Aorta (tissue), 5 donors: ENCODE measurements around the gene NACC2. TPM values are rescaled to one million over a fixed set of nuclear protein-coding genes. Genes with fewer than 3 reads are reported as not detected.

ENCODE experiments used
- ATAC-seq: fragments of 200-7000 bp; cut with Tn5 transposase; one replicate; pipeline ENCODE4 v1.9.1; 2022; ENCODE audit warnings: moderate library complexity; ENCODE audit not compliant: low FRiP score
- DNase-seq, 2 donors: peaks; one replicate each; pipeline ENCODE4 v3.0.0-alpha.2; 2020
- H3K27ac ChIP-seq, 2 donors: one replicate each; pipeline ENCODE4 v1.5.1; 2013; ENCODE audit warnings: low read length in 2 of 2, mild to moderate bottlenecking in 2 of 2, moderate library complexity in 2 of 2, control low read depth in 1 of 2, inconsistent platforms in 1 of 2, low read depth in 1 of 2
- H3K27me3 ChIP-seq, 2 donors: one replicate each; pipeline ENCODE4 v1.6.1; 2013; ENCODE audit warnings: control low read depth in 1 of 2, low read length in 1 of 2, mild to moderate bottlenecking in 1 of 2, moderate library complexity in 1 of 2; ENCODE audit not compliant: insufficient read depth in 2 of 2, control insufficient read depth in 1 of 2
- H3K36me3 ChIP-seq, 2 donors: one replicate each; pipeline ENCODE4 v1.6.1; 2013; ENCODE audit warnings: control low read depth in 1 of 2, low read length in 1 of 2, mild to moderate bottlenecking in 1 of 2; ENCODE audit not compliant: insufficient read depth in 2 of 2, control insufficient read depth in 1 of 2
- H3K4me1 ChIP-seq, 2 donors: one replicate each; pipeline ENCODE4 v1.6.1; 2013; ENCODE audit warnings: low read length in 2 of 2, control low read depth in 1 of 2, mild to moderate bottlenecking in 1 of 2, moderate library complexity in 1 of 2; ENCODE audit not compliant: insufficient read depth in 2 of 2, control insufficient read depth in 1 of 2
- H3K4me3 ChIP-seq, 2 donors: one replicate each; pipeline ENCODE4 v1.5.1; 2013; ENCODE audit warnings: low read length in 2 of 2, control low read depth in 1 of 2, mild to moderate bottlenecking in 1 of 2
- H3K9me3 ChIP-seq: one replicate; pipeline ENCODE4 v1.6.1; 2013; ENCODE audit warnings: mild to moderate bottlenecking, low read length; ENCODE audit not compliant: control insufficient read depth
- WGBS, 2 donors: extraction: QIAGEN DNeasy Blood & Tissue Kit; methylation state at CpG; one replicate each; pipeline ENCODE4 v1.1.7; 2013; 5-methylcytosine and 5-hydroxymethylcytosine counted together
- intact Hi-C, 2 donors: fragments of 100-400 bp; cut with DNase I; formaldehyde crosslinking; loops; one replicate each; pipeline versions ENCODE4 v1.14.2 to v1.15.0; 2022
- polyA plus RNA-seq, 2 donors: library from polyadenylated mRNA; stranded (reverse); fragments of 200-250 nt; gene quantifications; one replicate each; pipeline ENCODE4 v1.2.3, GENCODE V29; 2013
- total RNA-seq, 2 donors: library from RNA; stranded (reverse); fragmentation: NEBNext Ultra II Directional; extraction: Animal tissue kit (Norgen Biotek cat#: 25700); gene quantifications; one replicate each; pipeline ENCODE4 v1.2.1, GENCODE V29; 2021
- donor health status: healthy with polysubstance abuse.
- donor health status: Bipolar disorder and iron deficiency.
- donor health status: DM: no; HTN: no; CAD: no.
- donor health status: DM: no; HTN: no; CAD: no.
- donor health status: DM: yes; HTN: yes; CAD: no.

NACC2 gene
- total and polyA plus RNA-seq, 4 donors = 10.5 to 61.0 (median 31.5) TPM

- H3K27me3 ChIP-seq = no peaks in the 10 kb centered on the region
- H3K4me1 ChIP-seq = no peaks in the 10 kb centered on the region
- intact Hi-C loops = no loop called here
- 92 to 94% methylated on average over 17 to 19 of the region's 19 CpGs for WGBS, 2 donors
- H3K9me3 ChIP-seq = no peaks in the 10 kb centered on the region
- no peak overlapping the region for H3K4me3 ChIP-seq
- no peak overlapping the region for H3K27ac ChIP-seq
- DNase-seq (no peak), ATAC-seq (no peak)
- no peaks in the 10 kb centered on the region for H3K36me3 ChIP-seq
These were observed 75.4 kb downstream of the NACC2 start for GRCh38 chr9:136019681-136020060.

GRCh38 chr9:136019041-136019680 is 75.9 kb downstream of the NACC2 start:
- no peaks in the 10 kb centered on the region for H3K27me3 ChIP-seq
- no peaks in the 10 kb centered on the region for H3K36me3 ChIP-seq
- ATAC-seq (no peak), DNase-seq (no peak)
- intact Hi-C loops = no loop called here
- no peak overlapping the region for H3K27ac ChIP-seq
- no peaks in the 10 kb centered on the region for H3K4me1 ChIP-seq
- no peak overlapping the region for H3K4me3 ChIP-seq
- H3K9me3 ChIP-seq = no peaks in the 10 kb centered on the region
- WGBS, 2 donors = 80 to 83% methylated on average over 28 of the region's 28 CpGs

GRCh38 chr9:136018257-136019031 is 76.6 kb downstream of the NACC2 start:
- ATAC-seq (no peak), DNase-seq (no peak)
- no peaks in the 10 kb centered on the region for H3K9me3 ChIP-seq
- no peaks in the 10 kb centered on the region for H3K36me3 ChIP-seq
- H3K4me1 ChIP-seq = no peaks in the 10 kb centered on the region
- WGBS, 2 donors = 81% methylated on average over 23 of the region's 23 CpGs
- intact Hi-C loops = no loop called here
- no peaks in the 10 kb centered on the region for H3K27me3 ChIP-seq
- no peak overlapping the region for H3K4me3 ChIP-seq
- no peak overlapping the region for H3K27ac ChIP-seq

GRCh38 chr9:136017289-136018190 is 77.5 kb downstream of the NACC2 start:
- intact Hi-C loops = no loop called here
- Histone ChIP-seq H3K27me3 (no peaks in the 10 kb centered on the region), H3K9me3 (no peaks in the 10 kb centered on the region), H3K27ac (no peak overlapping the region), H3K4me3 (no peak overlapping the region), H3K36me3 (no peaks in the 10 kb centered on the region), H3K4me1 (no peaks in the 10 kb centered on the region)
- no peak for ATAC-seq
- 85 to 87% methylated on average over 24 to 27 of the region's 27 CpGs for WGBS, 2 donors
- no peak for DNase-seq

GRCh38 chr9:136016572-136017288 is 78.4 kb downstream of the NACC2 start:
- Histone ChIP-seq H3K27ac (no peak overlapping the region), H3K27me3 (no peaks in the 10 kb centered on the region), H3K36me3 (no peaks in the 10 kb centered on the region), H3K9me3 (no peaks in the 10 kb centered on the region), H3K4me3 (no peak overlapping the region), H3K4me1 (no peaks in the 10 kb centered on the region)
- intact Hi-C loops = no loop called here
- 88% methylated on average over 23 of the region's 23 CpGs for WGBS, 2 donors
- ATAC-seq = no peak
- peak in 1 of 2 donors; percentile 42 for DNase-seq

- Histone ChIP-seq H3K27me3 (no peaks in the 10 kb centered on the region), H3K36me3 (no peaks in the 10 kb centered on the region), H3K4me3 (no peak overlapping the region), H3K27ac (no peak overlapping the region), H3K4me1 (no peaks in the 10 kb centered on the region), H3K9me3 (no peaks in the 10 kb centered on the region)
- 87 to 88% methylated on average over 28 of the region's 28 CpGs for WGBS, 2 donors
- intact Hi-C loops = no loop called here
- DNase-seq (peak; percentile 35 to 73), ATAC-seq (no peak)
These were observed 79.2 kb downstream of the NACC2 start for GRCh38 chr9:136015656-136016571.

GRCh38 chr9:136014924-136015633 is 80.0 kb downstream of the NACC2 start:
- H3K9me3 ChIP-seq = no peaks in the 10 kb centered on the region

More at GRCh38 chr9:136014924-136015633, 80.0 kb downstream of the NACC2 start:
- Histone ChIP-seq H3K27me3 (no peaks in the 10 kb centered on the region), H3K27ac (no peak overlapping the region), H3K4me1 (no peaks in the 10 kb centered on the region), H3K4me3 (no peak overlapping the region), H3K36me3 (no peaks in the 10 kb centered on the region)
- 84 to 86% methylated on average over 19 of the region's 19 CpGs for WGBS, 2 donors
- ATAC-seq (no peak), DNase-seq (peak; percentile 38 to 68)
- intact Hi-C loops = no loop called here
